Cortex of kidney (tissue), 1 donor: Measurements from ENCODE around the gene BCL3.

Experiments used
- DNase-seq: peaks from one replicate; lab custom pipeline; 2025; lab: John Stamatoyannopoulos, UW

The BCL3 gene

DNA sequence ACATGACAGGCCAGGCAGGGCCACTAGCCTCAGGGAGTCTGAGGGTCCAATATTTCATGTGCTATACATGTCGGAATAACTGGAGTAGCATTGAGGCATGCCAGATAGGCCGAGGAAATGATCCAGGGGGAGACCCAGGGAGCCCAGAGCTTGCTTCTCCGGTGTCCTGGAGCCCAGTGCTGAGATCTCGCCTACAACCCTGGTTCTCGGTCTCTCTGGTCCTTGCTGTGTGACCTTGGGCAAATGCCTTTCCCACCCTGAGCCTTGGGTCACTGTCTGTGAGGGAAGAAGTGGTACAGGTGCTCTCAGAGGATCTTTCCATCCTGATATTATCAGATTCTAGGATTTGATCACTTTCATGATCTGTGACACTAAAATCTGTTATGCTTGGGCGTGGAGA lies 40.5 kb downstream of the BCL3 start:
- DNase-seq, result no peak

DNA sequence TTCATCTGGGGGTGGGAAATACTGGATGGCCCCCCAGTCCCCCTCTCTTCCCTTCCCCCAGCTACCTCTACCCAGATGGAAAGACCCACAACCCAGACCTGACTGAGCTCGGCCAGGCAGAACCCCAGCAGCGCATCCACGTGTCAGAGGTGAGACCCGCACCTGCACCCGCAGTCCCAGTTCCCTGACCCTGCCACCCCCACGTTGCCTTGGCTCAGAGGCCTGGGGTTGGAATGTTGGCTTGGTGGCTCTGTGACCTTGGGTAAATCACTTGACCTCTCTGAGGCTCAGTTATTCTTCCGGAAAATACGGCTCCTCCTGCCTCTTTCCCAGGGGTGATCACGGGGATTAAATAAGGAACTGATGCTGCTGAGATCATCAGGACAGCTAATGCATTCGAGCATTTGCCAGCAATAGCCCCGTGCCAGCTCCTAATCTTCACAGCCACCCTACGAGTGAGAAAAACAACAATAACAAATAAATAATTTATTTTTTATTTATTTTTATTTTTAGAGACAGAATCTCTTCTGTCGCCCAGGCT lies 41.5 kb downstream of the BCL3 start:
- DNase-seq, result no peak

DNA sequence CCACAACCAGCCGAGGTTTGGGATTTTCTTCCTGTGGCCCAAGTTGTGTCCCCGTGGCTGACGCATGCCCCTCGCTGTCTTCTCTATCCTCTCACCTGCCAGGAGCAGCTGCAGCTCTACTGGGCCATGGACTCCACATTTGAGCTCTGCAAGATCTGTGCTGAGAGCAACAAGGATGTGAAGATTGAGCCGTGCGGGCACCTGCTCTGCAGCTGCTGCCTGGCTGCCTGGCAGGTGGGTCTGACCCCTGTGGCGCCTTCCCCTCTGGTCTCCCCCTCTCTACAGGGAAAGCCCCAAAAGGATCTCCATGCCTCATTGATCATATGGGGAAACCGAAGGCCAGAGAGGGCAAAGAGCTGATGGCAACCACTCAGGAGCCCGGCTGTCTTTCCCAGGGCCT lies 43.8 kb downstream of the BCL3 start:
- DNase-seq, result no peak

DNA sequence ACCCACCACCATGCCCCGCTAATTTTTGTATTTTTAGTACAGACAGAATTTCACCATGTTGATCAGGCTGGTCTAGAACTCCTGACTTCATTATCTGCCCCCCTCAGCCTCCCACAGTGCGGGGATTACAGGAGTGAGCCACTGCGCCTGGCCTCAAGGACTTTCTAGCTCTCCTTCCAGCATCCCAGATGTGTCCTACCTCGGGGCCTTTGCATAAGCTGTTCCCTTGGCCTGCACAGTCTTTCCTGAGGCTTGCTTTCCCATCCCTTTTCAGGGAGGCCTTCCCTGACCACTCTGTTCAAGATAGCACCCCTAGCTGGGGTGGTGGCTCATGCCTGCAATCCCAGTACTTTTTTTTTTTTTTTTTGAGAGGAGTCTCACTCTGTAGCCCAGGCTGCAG lies 46.1 kb downstream of the BCL3 start:
- no peak for DNase-seq

DNA sequence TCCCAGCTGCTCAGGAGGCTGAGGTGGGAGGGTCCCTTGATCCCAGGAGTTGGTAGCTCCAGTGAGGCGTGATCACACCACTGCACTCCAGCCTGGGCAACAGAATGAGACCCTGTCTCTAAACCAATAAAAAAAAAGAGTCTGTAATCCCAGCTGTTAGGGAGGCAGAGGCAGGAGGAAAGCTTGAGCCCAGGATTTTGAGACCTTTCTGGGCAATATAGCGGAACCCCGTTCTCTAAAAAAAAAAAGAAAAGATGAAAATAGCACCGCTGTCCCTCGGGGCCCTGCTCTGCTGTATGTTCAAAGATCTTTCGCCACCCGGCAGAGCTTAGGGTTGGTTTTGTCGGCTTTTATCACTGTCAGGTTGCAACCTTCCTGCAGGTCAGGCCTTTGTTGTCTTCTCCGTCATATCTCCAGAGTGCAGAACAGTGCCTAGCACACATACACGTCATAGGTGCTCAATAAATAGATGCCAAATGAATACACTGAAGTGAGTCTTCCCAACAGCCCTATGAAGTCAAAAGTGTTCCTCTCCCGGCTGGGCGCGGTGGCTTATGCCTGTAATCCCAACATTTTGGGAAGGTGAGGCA lies 47.0 kb downstream of the BCL3 start:
- no peak for DNase-seq

DNA sequence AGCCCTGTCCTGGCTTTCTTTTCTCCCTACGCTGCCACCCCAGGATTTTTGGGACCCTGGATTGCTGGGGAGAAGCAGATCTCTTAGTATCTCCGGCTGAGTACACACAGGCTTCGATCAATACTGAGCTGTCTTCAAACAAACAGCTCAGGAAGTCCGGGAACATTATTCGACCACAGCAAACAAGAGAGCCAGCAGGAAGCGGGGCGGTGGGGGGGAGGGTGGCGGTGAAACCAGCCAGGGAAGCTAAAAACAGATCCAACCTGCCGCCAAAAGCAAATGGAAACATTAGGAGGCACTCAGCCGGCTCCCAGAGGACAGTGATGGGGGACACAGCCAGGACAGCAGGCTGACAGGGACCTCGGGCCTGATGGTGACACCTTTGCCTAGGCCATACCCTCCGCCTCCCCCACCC lies 48.2 kb downstream of the BCL3 start:
- no peak for DNase-seq

DNA sequence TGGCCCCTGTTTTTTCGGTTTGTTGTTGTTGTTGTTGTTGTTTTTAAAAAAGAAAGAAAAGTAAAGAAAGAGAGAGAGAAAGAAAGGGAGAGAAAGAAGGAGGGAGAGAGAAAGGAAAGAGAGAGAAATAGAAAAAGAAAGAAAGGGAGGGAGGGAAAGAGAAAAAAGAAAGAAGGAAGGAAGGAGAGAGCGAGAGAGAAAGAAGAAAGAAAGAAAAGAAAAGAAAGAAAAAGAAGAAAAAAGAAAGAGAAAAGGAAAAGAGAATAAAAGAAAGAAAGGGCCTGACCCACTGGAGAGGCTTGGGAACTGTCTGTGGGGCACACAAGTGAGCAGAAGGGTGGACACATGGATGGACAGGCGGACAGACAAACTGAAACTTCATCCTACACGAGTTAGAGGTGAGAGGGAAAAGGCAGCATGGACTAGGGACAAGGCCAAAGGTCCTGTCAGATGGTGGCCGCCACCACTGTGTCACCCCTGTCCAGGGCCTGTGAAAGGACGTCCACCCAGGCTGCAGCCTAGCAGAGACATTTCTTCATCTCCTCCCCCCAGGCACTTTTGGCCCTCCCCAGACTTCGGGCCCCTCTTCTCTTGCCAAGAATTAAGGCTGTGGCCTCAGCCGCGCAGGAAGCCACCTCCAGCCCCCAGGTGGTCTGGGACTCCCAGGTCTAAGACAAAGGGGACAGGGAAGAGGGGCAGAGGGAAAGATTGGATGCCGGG lies 51.3 kb downstream of the BCL3 start:
- DNase-seq, result no peak

DNA sequence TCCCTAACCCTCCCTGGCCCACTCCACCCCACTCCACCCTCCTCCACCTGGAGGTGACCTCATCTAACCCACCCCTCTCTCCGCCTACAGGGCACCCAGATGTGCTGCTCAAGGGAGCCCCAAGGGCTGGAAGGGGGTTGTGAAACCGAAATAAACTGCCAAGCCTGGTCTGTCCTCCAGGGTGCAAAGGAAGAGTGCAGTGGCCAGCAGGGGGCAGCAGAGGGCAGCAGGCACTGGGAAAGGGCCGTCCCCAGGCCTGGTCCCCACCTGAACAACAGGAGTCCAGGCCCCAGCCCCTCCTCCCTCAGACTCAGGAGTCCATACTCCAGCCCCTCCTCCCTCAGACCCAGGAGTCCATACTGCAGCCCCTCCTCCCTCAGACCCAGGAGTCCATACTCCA lies 52.0 kb downstream of the BCL3 start:
- DNase-seq, result no peak

DNA sequence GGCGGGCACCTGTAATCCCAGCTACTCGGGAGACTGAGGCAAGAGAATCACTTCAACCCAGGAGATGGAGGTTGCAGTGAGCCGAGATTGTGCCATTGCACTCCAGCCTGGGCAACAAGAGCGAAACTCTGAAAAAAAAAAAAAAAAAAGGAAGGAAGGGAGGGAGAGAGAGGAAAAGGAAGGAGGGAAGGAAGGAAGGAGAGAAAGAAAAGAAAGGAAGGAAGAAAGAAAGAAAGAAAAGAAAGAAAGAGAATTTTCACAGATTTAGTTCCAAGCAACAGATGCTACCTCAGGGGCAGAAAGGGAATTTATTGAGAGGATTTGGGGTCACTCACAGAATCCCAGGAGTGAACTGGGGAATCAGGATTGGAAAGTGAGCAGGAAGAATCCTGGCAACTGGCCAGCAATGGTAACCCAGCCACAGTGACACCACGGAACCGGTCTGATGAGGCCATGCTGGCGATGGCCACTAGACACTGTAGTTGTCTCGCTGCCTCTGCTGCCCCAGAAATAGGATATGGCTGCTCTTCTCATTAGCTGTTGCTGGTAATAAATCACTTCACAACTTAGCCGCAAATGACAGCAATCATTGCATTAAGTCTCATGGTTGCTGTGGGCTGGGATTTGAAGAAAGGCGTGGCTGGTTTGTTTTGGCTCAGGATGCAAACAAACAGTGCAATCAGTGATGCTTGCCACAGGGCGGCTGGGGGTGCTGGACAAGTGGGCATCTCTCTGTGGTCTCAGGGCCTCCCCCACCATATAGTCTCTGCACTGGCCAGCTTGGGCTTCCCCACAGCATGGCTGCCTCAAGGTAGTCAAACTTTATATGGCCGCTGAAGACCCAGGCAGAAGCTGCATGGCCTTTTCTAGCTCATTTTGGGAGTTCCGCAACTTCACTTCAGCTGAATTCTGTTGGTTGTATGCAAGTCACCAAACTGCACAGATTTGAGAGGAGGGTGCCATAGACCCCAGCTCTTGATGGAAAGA lies 55.2 kb downstream of the BCL3 start:
- DNase-seq, result no peak

DNA sequence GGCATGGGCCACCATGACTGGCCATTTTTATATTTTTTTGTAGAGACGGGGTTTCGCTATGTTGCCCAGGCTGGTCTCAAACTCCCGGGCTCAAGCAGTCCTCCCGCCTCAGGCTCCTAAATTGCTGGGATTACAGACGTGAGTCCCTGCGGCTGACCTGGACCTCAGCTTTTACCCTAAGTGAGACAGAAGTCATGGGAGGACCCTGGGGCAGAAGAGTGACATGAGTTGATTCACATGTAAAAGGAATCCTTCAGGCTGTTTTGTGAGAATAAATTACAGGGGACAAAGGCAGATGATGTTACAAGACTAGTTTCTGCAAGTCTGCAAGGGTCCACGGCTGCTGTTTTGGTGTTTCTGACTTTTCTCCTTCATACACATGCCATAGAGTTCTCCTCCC lies 57.8 kb downstream of the BCL3 start:
- DNase-seq, result no peak

DNA sequence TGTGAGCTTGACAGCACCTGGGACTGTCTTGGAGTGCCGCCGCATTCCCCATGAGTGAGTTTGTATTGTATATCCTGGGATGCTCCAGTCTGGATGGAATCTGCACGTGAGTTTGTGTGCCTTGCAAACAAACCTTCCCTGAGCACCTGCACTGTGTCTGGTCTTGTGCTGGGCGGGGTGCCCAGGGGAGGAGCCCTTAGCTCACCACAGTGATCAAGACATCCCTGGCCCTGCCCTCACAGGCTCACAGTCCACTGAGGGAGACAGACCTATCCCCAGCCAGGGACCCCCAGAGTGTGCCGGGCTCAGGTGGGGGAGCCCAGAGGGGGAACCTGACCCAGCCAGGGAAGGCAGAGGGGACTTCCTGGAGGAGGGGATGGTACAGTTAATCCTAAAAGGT lies 58.7 kb downstream of the BCL3 start:
- no peak for DNase-seq

DNA sequence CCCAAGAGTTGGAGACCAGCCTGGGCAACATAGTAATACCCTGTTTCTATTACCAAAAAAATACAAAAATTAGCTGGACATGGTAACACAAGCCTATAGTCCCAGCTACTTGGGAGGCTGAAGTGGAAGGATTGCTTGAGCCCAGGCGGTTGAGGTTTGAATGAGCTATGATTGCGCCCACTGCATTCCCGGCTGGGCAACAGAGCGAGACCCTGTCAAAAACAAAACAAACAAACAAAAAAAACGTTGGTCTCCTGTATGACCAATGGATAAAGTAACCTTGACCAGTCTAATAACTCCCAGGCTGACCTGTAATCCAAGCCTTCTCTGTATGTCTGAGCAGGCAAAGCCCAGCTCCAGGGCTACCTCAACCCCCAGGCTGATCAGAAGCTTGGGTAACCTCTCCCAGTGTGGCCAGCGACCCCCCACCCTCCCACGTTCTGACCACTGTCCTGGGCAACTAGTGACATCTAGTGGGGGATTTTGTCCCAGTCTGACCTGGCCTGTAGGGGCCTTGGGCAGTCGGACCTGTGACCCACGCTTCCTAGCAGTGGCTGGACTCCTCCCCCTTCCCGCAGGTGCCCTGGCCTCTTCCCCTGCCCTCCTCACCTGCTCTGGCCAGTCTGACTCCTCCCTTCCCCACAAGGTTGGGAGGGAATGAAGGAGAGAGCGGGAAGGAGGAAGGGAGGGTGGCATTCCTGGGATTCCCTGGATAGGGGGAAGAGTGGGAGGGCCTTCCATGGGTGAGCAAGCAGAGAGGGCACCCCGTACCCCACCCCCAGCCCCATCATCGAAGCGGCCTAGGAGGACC lies 59.3 kb downstream of the BCL3 start:
- no peak for DNase-seq

DNA sequence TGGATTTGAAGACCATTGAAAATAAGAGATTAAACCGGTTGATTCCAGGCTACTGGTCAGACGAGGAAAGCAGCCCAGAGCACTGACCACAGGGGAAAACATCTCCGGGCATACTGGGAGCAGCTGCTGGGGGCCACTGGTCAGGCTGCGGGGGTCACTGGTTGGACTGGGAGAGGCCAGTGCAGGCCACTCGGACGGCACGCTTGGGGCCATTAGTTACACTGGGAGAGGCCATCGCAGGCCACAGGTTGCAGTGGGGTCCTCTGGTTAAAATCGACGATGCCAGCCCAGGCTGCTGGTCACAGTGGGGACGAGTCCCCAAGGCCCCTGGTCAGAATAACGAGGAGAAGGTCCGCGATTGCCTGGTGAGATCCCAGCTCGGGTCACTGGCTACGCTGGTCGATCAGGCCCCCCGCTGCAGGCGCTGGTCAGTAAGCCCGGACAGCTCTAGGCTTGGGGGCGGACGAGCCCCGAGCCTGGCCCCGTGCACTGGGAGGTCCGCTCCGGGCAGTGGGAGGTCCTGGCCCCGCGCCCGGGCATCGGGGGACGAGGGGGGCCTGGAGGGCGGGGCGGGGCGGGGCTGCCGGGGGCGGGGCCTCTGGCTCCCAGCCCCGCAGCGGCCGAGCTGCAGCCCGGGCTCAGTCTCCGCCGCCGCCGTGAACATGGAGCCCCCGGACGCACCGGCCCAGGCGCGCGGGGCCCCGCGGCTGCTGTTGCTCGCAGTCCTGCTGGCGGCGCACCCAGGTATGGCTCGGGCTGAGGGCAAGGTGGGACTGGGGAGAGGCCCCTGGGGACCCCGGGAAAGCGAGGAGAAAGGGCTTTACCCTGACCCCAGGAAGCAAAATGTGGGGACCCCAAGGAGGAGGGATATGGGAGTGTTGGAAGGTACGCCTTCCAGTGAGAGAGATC lies 60.2 kb downstream of the BCL3 start, which contains the start of gene BCAM:
BCAM (plus strand) TSS at position 641 of the 909 bp plus-strand sequence; CDS start at position 663, 22 bp downstream.
- no peak for DNase-seq
